Type B pancreatic cell (in vitro differentiated cells): ENCODE measurements around the gene GRB14. TPM values are rescaled to one million over a fixed set of nuclear protein-coding genes. Genes with fewer than 3 reads are reported as not detected.
"Not testable (repeated sequence)": the region's sequence is repeated elsewhere in the genome, so short reads cannot be mapped to it uniquely, and the experiment has no call there.

Experiments
- DNase-seq: peaks from one replicate; pipeline ENCODE4 v3.0.0; 2021; ENCODE audit warnings: mixed read lengths; ENCODE audit not compliant: unreplicated experiment; ENCODE audit errors: extremely low spot score
- H3K27ac Mint-ChIP-seq: 2 replicates; pipeline ENCODE4 v1.8.0; 2021; ENCODE audit warnings: mild to moderate bottlenecking, mixed read lengths
- H3K27me3 Mint-ChIP-seq: 2 replicates; pipeline ENCODE4 v1.8.0; 2021; ENCODE audit warnings: mixed read lengths
- H3K36me3 Mint-ChIP-seq: 2 replicates; pipeline ENCODE4 v1.8.0; 2021; ENCODE audit warnings: mixed read lengths
- H3K4me1 Mint-ChIP-seq: one replicate; pipeline ENCODE4 v1.8.0; 2021; ENCODE audit warnings: mixed read lengths; ENCODE audit not compliant: unreplicated experiment
- H3K4me3 Mint-ChIP-seq: 2 replicates; pipeline ENCODE4 v1.8.0; 2021; ENCODE audit warnings: mild to moderate bottlenecking, mixed read lengths
- H3K9me3 Mint-ChIP-seq: 2 replicates; pipeline ENCODE4 v1.8.0; 2021; ENCODE audit warnings: mixed read lengths
- CTCF ChIP-seq: fragments of 200-600 bp; sonication (generic); conservative IDR thresholded peaks from 2 replicates; pipeline ENCODE4 v1.5.0; 2021; ENCODE audit warnings: antibody characterized with exemption, mild to moderate bottlenecking
- total RNA-seq: library from RNA; stranded (reverse); gene quantifications from 2 replicates; pipeline ENCODE4 v1.2.1, GENCODE V29; 2021; ENCODE audit warnings: low replicate concordance

Gene GRB14
- total RNA-seq, 1 donor from 2014 or later = 11.6 TPM

DNA sequence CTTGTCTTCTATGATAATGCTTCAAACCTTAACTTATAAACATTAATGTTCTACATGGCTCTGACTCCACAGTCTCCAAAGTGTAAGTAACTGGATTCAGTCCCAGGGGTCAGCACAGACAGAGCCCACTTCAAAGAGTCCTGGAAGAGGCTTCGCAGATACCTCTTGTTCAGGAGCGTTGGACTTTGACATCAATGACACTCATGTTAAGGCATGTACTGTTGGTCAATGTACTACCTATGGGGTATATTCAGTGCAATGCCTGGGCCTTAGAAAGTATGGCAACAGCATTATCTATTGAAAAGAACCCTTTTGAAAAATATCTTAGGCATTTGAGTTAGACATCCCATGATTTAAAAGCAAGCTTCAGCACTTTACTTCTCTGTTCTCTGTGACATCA is 143.1 kb downstream of the GRB14 start:
- Mint-ChIP-seq H3K27me3 (peaks cover 3% of the 10 kb centered on the region), H3K4me1 (no peaks in the 10 kb centered on the region), H3K9me3 (no peaks in the 10 kb centered on the region), H3K4me3 (no peak overlapping the region), H3K36me3 (no peaks in the 10 kb centered on the region), H3K27ac (no peak overlapping the region)
- TF ChIP-seq CTCF = no peak
- no peak for DNase-seq

GRCh38 chr2:164474873-164475272 is 146.4 kb downstream of the GRB14 start:
- TF ChIP-seq CTCF = no peak

DNA sequence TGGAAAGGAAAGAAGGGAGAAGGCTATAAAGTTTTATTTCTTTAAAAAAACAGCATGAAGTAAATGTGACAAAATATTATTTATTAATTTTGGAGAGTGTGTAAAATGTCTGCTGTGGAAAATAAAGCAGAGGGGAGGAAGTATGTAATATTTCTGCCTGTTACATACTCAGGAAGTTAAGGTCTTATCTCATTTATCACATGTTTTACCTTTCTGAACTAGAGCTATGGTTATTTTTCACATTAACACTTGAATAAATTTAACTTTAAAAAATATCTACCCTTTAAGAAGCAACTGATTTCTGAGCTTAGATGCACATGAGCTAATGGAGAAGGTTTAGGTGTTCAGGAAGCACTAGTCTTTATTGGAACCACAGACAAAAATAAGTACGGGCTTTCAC is 148.3 kb downstream of the GRB14 start:
- H3K27me3 Mint-ChIP-seq = no peaks in the 10 kb centered on the region
- DNase-seq = no peak
- no peaks in the 10 kb centered on the region for H3K4me1 Mint-ChIP-seq
- H3K36me3 Mint-ChIP-seq = no peaks in the 10 kb centered on the region
- no peaks in the 10 kb centered on the region for H3K9me3 Mint-ChIP-seq
- TF ChIP-seq CTCF = no peak
- H3K4me3 Mint-ChIP-seq = no peak overlapping the region
- H3K27ac Mint-ChIP-seq = no peak overlapping the region

More at GRCh38 chr2:164474873-164475272, 146.4 kb downstream of the GRB14 start:
- Mint-ChIP-seq H3K4me3 (no peak overlapping the region), H3K36me3 (no peaks in the 10 kb centered on the region), H3K4me1 (no peaks in the 10 kb centered on the region), H3K9me3 (no peaks in the 10 kb centered on the region), H3K27ac (no peak overlapping the region), H3K27me3 (peaks cover 3% of the 10 kb centered on the region)
- DNase-seq = no peak

DNA sequence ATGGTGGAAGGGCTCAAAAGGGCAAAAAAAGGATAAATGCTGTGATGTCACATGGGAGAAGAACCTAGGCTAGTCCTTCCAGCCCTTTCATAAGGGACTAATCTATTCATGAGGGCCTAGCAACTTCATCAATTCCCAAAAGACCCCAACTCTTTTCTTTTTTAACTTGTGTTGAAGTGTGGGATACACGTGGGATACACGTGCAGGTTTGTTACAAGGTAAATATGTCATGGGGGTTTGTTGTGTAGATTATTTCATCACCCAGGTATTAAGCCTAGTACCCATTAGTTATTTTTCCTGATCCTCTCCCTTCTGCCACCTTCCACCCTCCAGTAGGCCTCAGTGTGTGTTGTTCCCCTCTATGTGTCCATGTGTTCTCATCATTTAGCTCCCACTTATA is 156.2 kb downstream of the GRB14 start:
- H3K4me3 Mint-ChIP-seq, DNase-seq, H3K27ac Mint-ChIP-seq: not testable (repeated sequence)

DNA sequence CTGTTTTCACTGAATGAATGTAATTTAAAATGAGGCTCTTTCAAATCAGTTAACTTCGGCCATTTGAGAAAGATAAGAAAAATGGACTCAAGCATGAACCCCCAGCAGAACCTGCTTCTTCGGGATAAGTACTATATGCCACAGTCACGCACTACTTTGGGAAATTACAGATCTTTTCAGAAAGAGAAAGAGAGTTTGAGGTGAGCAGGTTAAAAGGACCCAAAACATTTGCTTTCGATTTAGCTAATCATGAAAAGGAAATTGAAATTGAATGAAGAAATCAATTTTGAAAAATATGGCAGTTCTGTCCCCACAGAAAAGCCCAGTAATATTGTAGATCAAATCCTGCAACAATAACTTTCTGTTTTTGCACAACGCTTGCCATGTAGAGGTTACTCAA is 156.9 kb downstream of the GRB14 start:
- no peaks in the 10 kb centered on the region for H3K4me1 Mint-ChIP-seq
- H3K4me3 Mint-ChIP-seq = no peak overlapping the region
- DNase-seq = no peak
- H3K27ac Mint-ChIP-seq = no peak overlapping the region
- no peaks in the 10 kb centered on the region for H3K9me3 Mint-ChIP-seq
- TF ChIP-seq CTCF = no peak
- no peaks in the 10 kb centered on the region for H3K27me3 Mint-ChIP-seq
- no peaks in the 10 kb centered on the region for H3K36me3 Mint-ChIP-seq

More for the DNA sequence above, 156.2 kb downstream of the GRB14 start:
- not testable (repeated sequence) for H3K27me3 Mint-ChIP-seq, H3K36me3 Mint-ChIP-seq, H3K9me3 Mint-ChIP-seq, H3K4me1 Mint-ChIP-seq

GRCh38 chr2:164458792-164459191 is 162.5 kb downstream of the GRB14 start:
- no peaks in the 10 kb centered on the region for H3K27me3 Mint-ChIP-seq
- no peaks in the 10 kb centered on the region for H3K9me3 Mint-ChIP-seq
- no peaks in the 10 kb centered on the region for H3K4me1 Mint-ChIP-seq
- H3K36me3 Mint-ChIP-seq = no peaks in the 10 kb centered on the region
- TF ChIP-seq CTCF = no peak
- no peak overlapping the region for H3K27ac Mint-ChIP-seq
- H3K4me3 Mint-ChIP-seq = no peak overlapping the region
- no peak for DNase-seq
